Effector memory CD4-positive, alpha-beta T cell (primary cell): ENCODE data around the gene GRIK4.
"Not testable (repeated sequence)": the region's sequence is repeated elsewhere in the genome, so short reads cannot be mapped to it uniquely, and the experiment has no call there.

ENCODE experiments used
- DNase-seq, 3 donors: peaks; one replicate each; pipeline ENCODE4 v3.0.0-alpha.2; 2020
- H3K27ac ChIP-seq: 2 replicates; pipeline ENCODE4 v1.7.0; 2013; ENCODE audit warnings: mild to moderate bottlenecking, low read length, moderate library complexity; ENCODE audit not compliant: insufficient read depth, poor library complexity, severe bottlenecking
- H3K27me3 ChIP-seq: replicated peaks from 2 replicates; pipeline ENCODE4 v1.7.0; 2013; ENCODE audit warnings: mild to moderate bottlenecking, low read length; ENCODE audit not compliant: insufficient read depth, control insufficient read depth, poor library complexity, severe bottlenecking
- H3K36me3 ChIP-seq: 2 replicates; pipeline ENCODE4 v1.7.0; 2013; ENCODE audit warnings: mild to moderate bottlenecking, low read length, moderate library complexity; ENCODE audit not compliant: control insufficient read depth, insufficient read depth
- H3K4me1 ChIP-seq: 2 replicates; pipeline ENCODE4 v1.7.0; 2013; ENCODE audit warnings: low read length, mild to moderate bottlenecking; ENCODE audit not compliant: control insufficient read depth, insufficient read depth, poor library complexity, severe bottlenecking
- H3K4me3 ChIP-seq: 2 replicates; pipeline ENCODE4 v1.7.0; 2013; ENCODE audit warnings: low read length, low read depth, mild to moderate bottlenecking; ENCODE audit not compliant: insufficient read depth, poor library complexity, severe bottlenecking
- H3K9me3 ChIP-seq: 2 replicates; pipeline ENCODE4 v1.7.0; 2013; ENCODE audit warnings: mild to moderate bottlenecking, low read length, moderate library complexity; ENCODE audit not compliant: control insufficient read depth

GRIK4 gene

GRCh38 chr11:120573756-120574354 is 62.3 kb downstream of the GRIK4 start:
- Histone ChIP-seq H3K9me3 (no peaks in the 10 kb centered on the region), H3K36me3 (no peaks in the 10 kb centered on the region), H3K27me3 (no peaks in the 10 kb centered on the region), H3K27ac (no peak overlapping the region), H3K4me1 (no peaks in the 10 kb centered on the region), H3K4me3 (no peak overlapping the region)
- DNase-seq: no peak

- H3K27me3 ChIP-seq: no peaks in the 10 kb centered on the region
- H3K4me1 ChIP-seq: no peaks in the 10 kb centered on the region
These were observed 63.3 kb downstream of the GRIK4 start for GRCh38 chr11:120574876-120575275.

GRCh38 chr11:120575461-120575860 is 63.9 kb downstream of the GRIK4 start:
- no peak overlapping the region for H3K27ac ChIP-seq
- H3K4me1 ChIP-seq: no peaks in the 10 kb centered on the region
- H3K36me3 ChIP-seq: no peaks in the 10 kb centered on the region
- no peaks in the 10 kb centered on the region for H3K27me3 ChIP-seq
- no peak for DNase-seq
- no peak overlapping the region for H3K4me3 ChIP-seq
- no peaks in the 10 kb centered on the region for H3K9me3 ChIP-seq

More at GRCh38 chr11:120574876-120575275, 63.3 kb downstream of the GRIK4 start:
- H3K4me3 ChIP-seq: no peak overlapping the region
- no peak overlapping the region for H3K27ac ChIP-seq
- no peaks in the 10 kb centered on the region for H3K36me3 ChIP-seq
- no peaks in the 10 kb centered on the region for H3K9me3 ChIP-seq
- no peak for DNase-seq

- no peak overlapping the region for H3K4me3 ChIP-seq
- DNase-seq: no peak
- no peaks in the 10 kb centered on the region for H3K36me3 ChIP-seq
- no peaks in the 10 kb centered on the region for H3K9me3 ChIP-seq
- no peak overlapping the region for H3K27ac ChIP-seq
- no peaks in the 10 kb centered on the region for H3K4me1 ChIP-seq
- no peaks in the 10 kb centered on the region for H3K27me3 ChIP-seq
These were observed 65.1 kb downstream of the GRIK4 start for GRCh38 chr11:120576606-120577005.

- H3K9me3 ChIP-seq: no peaks in the 10 kb centered on the region
- no peak for DNase-seq
- no peaks in the 10 kb centered on the region for H3K27me3 ChIP-seq
- H3K36me3 ChIP-seq: no peaks in the 10 kb centered on the region
- H3K4me1 ChIP-seq: no peaks in the 10 kb centered on the region
- H3K4me3 ChIP-seq: no peak overlapping the region
- H3K27ac ChIP-seq: no peak overlapping the region
These were observed 65.5 kb downstream of the GRIK4 start for GRCh38 chr11:120577041-120577440.

- no peaks in the 10 kb centered on the region for H3K9me3 ChIP-seq
These were observed 66.2 kb downstream of the GRIK4 start for GRCh38 chr11:120577624-120578363.

GRCh38 chr11:120578596-120579154 is 67.1 kb downstream of the GRIK4 start:
- no peaks in the 10 kb centered on the region for H3K4me1 ChIP-seq
- H3K27me3 ChIP-seq: no peaks in the 10 kb centered on the region
- no peaks in the 10 kb centered on the region for H3K9me3 ChIP-seq
- DNase-seq: no peak
- H3K27ac ChIP-seq: no peak overlapping the region
- H3K36me3 ChIP-seq: no peaks in the 10 kb centered on the region
- no peak overlapping the region for H3K4me3 ChIP-seq

More at GRCh38 chr11:120577624-120578363, 66.2 kb downstream of the GRIK4 start:
- Histone ChIP-seq H3K27ac (no peak overlapping the region), H3K4me3 (no peak overlapping the region), H3K27me3 (no peaks in the 10 kb centered on the region), H3K4me1 (no peaks in the 10 kb centered on the region), H3K36me3 (no peaks in the 10 kb centered on the region)
- DNase-seq: no peak

- DNase-seq: no peak
- Histone ChIP-seq H3K27me3 (no peaks in the 10 kb centered on the region), H3K36me3 (no peaks in the 10 kb centered on the region), H3K9me3 (no peaks in the 10 kb centered on the region), H3K4me3 (no peak overlapping the region), H3K4me1 (no peaks in the 10 kb centered on the region), H3K27ac (no peak overlapping the region)
These were observed 68.1 kb downstream of the GRIK4 start for GRCh38 chr11:120579611-120580031.

- H3K36me3 ChIP-seq: no peaks in the 10 kb centered on the region
- no peak overlapping the region for H3K27ac ChIP-seq
- DNase-seq: no peak
- H3K9me3 ChIP-seq: no peaks in the 10 kb centered on the region
- H3K4me3 ChIP-seq: no peak overlapping the region
- no peaks in the 10 kb centered on the region for H3K4me1 ChIP-seq
- H3K27me3 ChIP-seq: peaks cover 4% of the 10 kb centered on the region
These were observed 69.8 kb downstream of the GRIK4 start for GRCh38 chr11:120581313-120581712.

GRCh38 chr11:120582535-120582934 is 71.0 kb downstream of the GRIK4 start:
- H3K4me3 ChIP-seq, H3K36me3 ChIP-seq, DNase-seq, H3K9me3 ChIP-seq, H3K27me3 ChIP-seq, H3K27ac ChIP-seq, H3K4me1 ChIP-seq: not testable (repeated sequence)
